ENCODE results near the gene ERAP2.

DNA sequence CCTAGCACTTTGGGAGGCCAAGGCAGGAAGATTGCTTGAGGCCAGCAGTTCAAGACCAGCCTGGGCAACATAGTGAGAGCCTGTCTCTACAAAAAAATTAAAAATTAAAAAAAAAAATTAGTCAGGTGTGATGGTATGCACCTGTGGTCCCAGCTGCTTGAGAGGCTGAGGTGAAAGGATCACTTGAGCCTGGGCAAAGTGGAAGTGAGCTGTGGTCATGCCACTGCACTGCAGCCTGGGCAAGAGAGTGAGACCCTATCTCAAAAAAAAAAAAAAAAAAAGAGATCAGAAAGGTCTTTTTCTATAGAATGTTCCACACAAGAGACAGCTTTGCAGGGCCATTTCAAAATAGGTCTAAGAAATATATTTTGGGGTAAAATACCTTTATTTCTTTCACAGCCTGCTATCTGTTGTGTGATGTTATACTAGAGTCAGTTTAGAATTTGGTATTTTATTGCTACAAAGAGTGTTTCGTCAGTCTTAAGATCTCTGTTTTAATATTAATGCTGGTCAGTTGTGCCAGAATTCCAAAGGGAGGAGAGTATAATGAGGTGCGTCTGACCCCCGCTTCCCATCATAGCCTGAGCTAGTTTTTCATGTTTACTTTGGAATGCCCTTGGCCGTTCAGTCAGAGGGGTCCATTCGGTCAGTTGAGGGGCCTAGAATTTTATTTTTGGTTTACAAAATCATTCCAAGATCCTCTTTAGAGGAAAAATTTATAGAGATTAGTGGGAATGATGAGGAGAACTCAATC lies 69.0 kb downstream of the ERAP2 start:
- TF ChIP-seq CREB1 (IDR thresholded peaks at IDR 0.05; ENCODE audit: low read depth) = no peak
- TF ChIP-seq, protein P1, sequence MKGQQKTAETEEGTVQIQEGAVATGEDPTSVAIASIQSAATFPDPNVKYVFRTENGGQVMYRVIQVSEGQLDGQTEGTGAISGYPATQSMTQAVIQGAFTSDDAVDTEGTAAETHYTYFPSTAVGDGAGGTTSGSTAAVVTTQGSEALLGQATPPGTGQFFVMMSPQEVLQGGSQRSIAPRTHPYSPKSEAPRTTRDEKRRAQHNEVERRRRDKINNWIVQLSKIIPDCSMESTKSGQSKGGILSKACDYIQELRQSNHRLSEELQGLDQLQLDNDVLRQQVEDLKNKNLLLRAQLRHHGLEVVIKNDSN (IDR thresholded peaks at IDR 0.05) = no peak
- no peak for TF ChIP-seq NFIC (IDR thresholded peaks at IDR 0.05)
- no peak for TF ChIP-seq YY1 (IDR thresholded peaks at IDR 0.05; ENCODE audit: low read depth)
- TF ChIP-seq REST (IDR thresholded peaks at IDR 0.05; ENCODE audit: low read depth) = no peak
- TF ChIP-seq TEAD4 (IDR thresholded peaks at IDR 0.05) = no peak
- no peak for TF ChIP-seq TCF12 (IDR thresholded peaks at IDR 0.05; ENCODE audit: low read depth)
- no peak for TF ChIP-seq FOXM1 (IDR thresholded peaks at IDR 0.05; ENCODE audit: borderline replicate concordance, low read depth)
- no peak for TF ChIP-seq RAD21 (IDR thresholded peaks at IDR 0.05; ENCODE audit: low read depth)
- TF ChIP-seq, protein P2, sequence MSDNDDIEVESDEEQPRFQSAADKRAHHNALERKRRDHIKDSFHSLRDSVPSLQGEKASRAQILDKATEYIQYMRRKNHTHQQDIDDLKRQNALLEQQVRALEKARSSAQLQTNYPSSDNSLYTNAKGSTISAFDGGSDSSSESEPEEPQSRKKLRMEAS (IDR thresholded peaks at IDR 0.05) = no peak
- TF ChIP-seq TAF1 (IDR thresholded peaks at IDR 0.05; ENCODE audit: low read depth) = no peak
- TF ChIP-seq EP300 (IDR thresholded peaks at IDR 0.05; ENCODE audit: borderline replicate concordance) = no peak
